Mucosa of descending colon (tissue), 3 donors: ENCODE data around the gene GANC. TPM values are rescaled to one million over a fixed set of nuclear protein-coding genes. Genes with fewer than 3 reads are reported as not detected.
A peak's percentile ranks its signal among the peaks of the same experiment; 100 is the strongest.

Experiments used
- ATAC-seq: fragments of 200-7000 bp; cut with Tn5 transposase; one replicate; pipeline ENCODE4 v1.9.1; 2020; ENCODE audit warnings: mild to moderate bottlenecking, moderate library complexity
- DNase-seq, 3 donors: peaks; one replicate each; pipeline ENCODE4 v3.0.0-alpha.2; 2020
- H3K36me3 ChIP-seq: fragments of 200-600 bp; one replicate; pipeline ENCODE4 v1.8.0; 2021; ENCODE audit warnings: low read depth, mild to moderate bottlenecking
- H3K4me1 ChIP-seq: fragments of 200-600 bp; one replicate; pipeline ENCODE4 v1.8.0; 2021; ENCODE audit warnings: low read depth, mild to moderate bottlenecking
- H3K4me3 ChIP-seq: fragments of 200-600 bp; one replicate; pipeline ENCODE4 v1.8.0; 2021; ENCODE audit warnings: mild to moderate bottlenecking
- H3K9me3 ChIP-seq: fragments of 200-600 bp; one replicate; pipeline ENCODE4 v1.8.0; 2021; ENCODE audit warnings: mild to moderate bottlenecking
- CTCF ChIP-seq: fragments of 200-600 bp; IDR thresholded peaks from one replicate; pipeline ENCODE4 v1.8.0; 2022; ENCODE audit warnings: antibody characterized with exemption, mild to moderate bottlenecking
- intact Hi-C, 2 donors: fragments of 100-400 bp; cut with DNase I in 1 of 2; cut with micrococcal nuclease in 1 of 2; formaldehyde crosslinking; loops; one replicate each; pipeline versions ENCODE4 v1.11.0 to v1.11.1; 2022; cut with DNase I, micrococcal nuclease
- total RNA-seq, 3 donors: library from RNA; stranded (reverse); fragmentation: NEBNext Ultra II Directional in 2 of 3; extraction: Animal tissue kit (Norgen Biotek cat#: 25700) in 2 of 3; gene quantifications; one replicate each; pipeline versions ENCODE4 v1.2.1 to v1.2.4, GENCODE V29; 2021 to 2023
- donor health status: DM: no; HTN: no; CAD: no; lungs with moderate emphysema.
- donor health status: DM: no; HTN: no; CAD: no.
- donor health status: DM: no; HTN: yes; CAD: no.

Gene GANC
- total RNA-seq, 3 donors from 2014 or later = 41.9 to 51.6 (median 51.3) TPM

- Histone ChIP-seq H3K4me1 (no peaks in the 10 kb centered on the region), H3K4me3 (no peak overlapping the region), H3K36me3 (no peaks in the 10 kb centered on the region), H3K9me3 (no peaks in the 10 kb centered on the region)
- intact Hi-C loops = no loop called here
- TF ChIP-seq CTCF = no peak
- DNase-seq = no peak
- ATAC-seq = no peak
Measured at GRCh38 chr15:42365921-42366550, 93.0 kb downstream of the GANC start.

DNA sequence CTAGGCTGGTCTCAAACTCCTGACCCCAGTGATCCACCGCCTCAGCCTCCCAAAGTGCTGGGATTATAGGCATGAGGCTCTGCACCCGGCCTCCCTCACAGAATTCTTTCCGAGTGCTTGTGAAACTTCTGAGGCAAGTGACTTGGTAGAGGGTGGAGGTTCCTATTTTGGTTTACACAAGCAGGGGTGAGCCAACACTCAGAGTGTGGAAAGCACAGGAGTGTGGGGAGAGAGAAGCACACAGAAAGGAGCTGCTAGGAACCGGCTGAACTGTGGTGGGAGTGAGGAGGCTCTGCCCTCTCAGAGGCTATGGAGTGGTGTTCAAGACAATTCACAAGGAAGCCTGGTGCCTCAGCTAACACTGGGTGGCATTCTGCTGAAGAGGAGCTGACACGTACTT, 94.0 kb downstream of the GANC start:
- Histone ChIP-seq H3K36me3 (no peaks in the 10 kb centered on the region), H3K4me1 (no peaks in the 10 kb centered on the region), H3K9me3 (no peaks in the 10 kb centered on the region), H3K4me3 (no peak overlapping the region)
- intact Hi-C loops = no loop called here
- peak; percentile 38 for ATAC-seq
- no peak for TF ChIP-seq CTCF
- DNase-seq = no peak

GRCh38 chr15:42368096-42368495, 95.1 kb downstream of the GANC start:
- Histone ChIP-seq H3K9me3 (no peaks in the 10 kb centered on the region), H3K36me3 (no peaks in the 10 kb centered on the region), H3K4me1 (no peaks in the 10 kb centered on the region), H3K4me3 (no peak overlapping the region)
- ATAC-seq (no peak), DNase-seq (no peak)
- no peak for TF ChIP-seq CTCF
- intact Hi-C loops = no loop called here

DNA sequence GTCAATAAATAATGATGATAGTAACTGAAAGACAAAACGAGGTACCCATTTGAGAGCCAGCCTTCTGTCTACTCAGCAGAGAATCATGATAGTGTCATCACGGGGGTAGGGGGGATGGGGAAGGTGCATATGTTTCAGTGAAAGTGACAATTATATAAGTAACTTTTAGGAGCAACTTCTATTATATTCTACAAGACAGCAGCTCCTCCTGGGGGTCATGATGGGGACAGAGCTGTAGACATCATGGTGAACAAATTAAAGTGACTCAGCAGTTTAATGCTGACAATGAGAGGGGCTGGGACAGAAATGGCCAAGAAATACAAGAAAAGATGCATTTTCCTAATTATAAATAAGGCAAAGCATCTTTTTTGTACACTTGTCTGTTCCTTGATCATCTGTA, 98.1 kb downstream of the GANC start:
- no peak overlapping the region for H3K4me3 ChIP-seq
- H3K36me3 ChIP-seq = no peaks in the 10 kb centered on the region
- intact Hi-C loops = no loop called here
- no peak for TF ChIP-seq CTCF
- no peak for DNase-seq
- no peaks in the 10 kb centered on the region for H3K4me1 ChIP-seq
- no peaks in the 10 kb centered on the region for H3K9me3 ChIP-seq
- no peak for ATAC-seq

GRCh38 chr15:42373274-42373673, 100.3 kb downstream of the GANC start:
- Histone ChIP-seq H3K36me3 (no peaks in the 10 kb centered on the region), H3K4me3 (no peak overlapping the region), H3K9me3 (peaks cover 8% of the 10 kb centered on the region), H3K4me1 (no peaks in the 10 kb centered on the region)
- DNase-seq (no peak), ATAC-seq (no peak)
- no peak for TF ChIP-seq CTCF
- intact Hi-C loops = no loop called here

- intact Hi-C loops = no loop called here
- Histone ChIP-seq H3K4me1 (no peaks in the 10 kb centered on the region), H3K4me3 (no peak overlapping the region), H3K9me3 (peaks cover 8% of the 10 kb centered on the region), H3K36me3 (no peaks in the 10 kb centered on the region)
- ATAC-seq (no peak), DNase-seq (no peak)
- no peak for TF ChIP-seq CTCF
Measured at GRCh38 chr15:42373936-42374335, 100.9 kb downstream of the GANC start.
